HG03103 (cell line): ENCODE measurements around the gene ASH1L.
"Not testable (repeated sequence)": the region's sequence is repeated elsewhere in the genome, so short reads cannot be mapped to it uniquely, and the experiment has no call there.

ENCODE experiments used
- ATAC-seq: cut with Tn5 transposase; IDR thresholded peaks from one replicate; pipeline ENCODE4 v1.9.1; 2021; ENCODE audit warnings: low read depth; ENCODE audit not compliant: unreplicated experiment

The ASH1L gene

DNA sequence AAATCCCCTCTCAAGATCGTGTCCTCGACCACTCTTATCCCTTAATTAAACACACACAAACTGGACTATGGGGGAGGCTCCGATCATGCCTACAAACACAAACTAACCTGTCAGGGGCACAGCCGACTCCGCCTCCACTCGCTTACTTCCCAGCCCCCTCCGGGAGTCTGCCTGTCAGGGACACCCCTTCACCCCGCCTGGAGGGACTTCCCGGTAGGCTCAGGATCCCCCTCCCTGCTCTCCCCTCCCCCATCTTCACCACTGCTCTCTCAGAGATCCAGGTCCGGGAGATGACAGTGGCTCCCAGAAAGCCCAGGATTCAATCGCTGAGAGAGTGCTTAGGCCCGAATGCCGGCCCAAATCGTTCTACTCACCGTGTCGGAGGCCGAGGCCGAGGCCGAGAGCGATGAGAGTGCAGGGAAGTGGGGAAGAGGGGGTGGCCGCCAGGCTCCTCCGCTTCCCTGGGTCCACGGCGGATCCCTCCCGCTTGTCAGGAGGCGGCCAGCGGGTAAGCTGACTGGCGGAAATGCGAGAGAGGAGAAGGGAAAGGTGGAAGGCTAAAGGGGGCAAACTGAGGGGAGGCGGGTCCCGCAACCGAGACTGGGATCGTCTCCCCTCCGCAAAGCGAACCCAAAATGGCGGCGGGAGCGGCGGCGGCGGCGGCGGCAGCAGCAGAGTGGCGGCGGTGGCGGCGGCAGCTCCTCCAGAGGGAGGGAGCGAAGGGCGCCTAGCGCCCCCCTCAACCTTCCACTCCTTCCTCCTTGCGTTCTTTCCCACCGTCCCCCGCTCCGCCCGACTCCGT, 623 bp downstream of the ASH1L start:
- ATAC-seq, result peak; percentile 15

DNA sequence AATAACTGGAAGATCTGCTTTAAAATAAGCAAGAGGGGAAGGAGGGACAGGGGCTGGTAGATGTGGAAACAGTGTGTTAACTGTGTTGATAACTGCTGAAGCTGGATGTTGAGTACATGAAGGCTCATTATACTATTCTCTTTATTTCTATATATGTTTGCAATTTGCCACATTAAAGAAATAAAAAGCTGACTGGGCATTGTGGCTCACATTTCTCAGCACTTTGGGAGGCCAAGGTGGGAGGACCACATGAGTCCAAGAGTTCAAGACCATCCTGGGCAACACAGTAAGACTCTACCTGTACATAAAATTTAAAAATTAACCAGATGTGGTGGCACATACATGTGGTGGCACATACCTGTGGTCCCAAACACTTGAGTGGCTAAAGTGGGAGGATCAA, 6.7 kb downstream of the ASH1L start:
- ATAC-seq, result no peak

GRCh38 chr1:155553349-155553748, 9.3 kb downstream of the ASH1L start:
- no peak for ATAC-seq

DNA sequence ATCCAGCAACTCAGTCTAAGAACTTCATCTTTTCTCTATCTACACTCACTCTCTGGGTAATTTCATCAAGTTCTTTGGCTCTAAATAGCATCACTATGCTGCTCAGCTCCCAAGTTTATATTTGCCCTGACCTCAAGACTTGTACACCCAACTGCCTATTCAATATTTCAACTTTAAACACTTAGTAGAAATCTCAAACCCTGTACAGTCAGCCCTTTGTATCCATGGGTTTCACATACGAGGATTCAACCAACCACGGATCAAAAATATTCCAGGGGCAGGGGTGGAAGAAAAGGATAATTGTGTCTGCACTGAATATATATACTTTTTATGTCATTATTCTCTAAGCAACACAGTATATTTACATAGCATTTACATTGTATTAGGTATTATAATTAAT, 13.9 kb downstream of the ASH1L start:
- ATAC-seq, result no peak

DNA sequence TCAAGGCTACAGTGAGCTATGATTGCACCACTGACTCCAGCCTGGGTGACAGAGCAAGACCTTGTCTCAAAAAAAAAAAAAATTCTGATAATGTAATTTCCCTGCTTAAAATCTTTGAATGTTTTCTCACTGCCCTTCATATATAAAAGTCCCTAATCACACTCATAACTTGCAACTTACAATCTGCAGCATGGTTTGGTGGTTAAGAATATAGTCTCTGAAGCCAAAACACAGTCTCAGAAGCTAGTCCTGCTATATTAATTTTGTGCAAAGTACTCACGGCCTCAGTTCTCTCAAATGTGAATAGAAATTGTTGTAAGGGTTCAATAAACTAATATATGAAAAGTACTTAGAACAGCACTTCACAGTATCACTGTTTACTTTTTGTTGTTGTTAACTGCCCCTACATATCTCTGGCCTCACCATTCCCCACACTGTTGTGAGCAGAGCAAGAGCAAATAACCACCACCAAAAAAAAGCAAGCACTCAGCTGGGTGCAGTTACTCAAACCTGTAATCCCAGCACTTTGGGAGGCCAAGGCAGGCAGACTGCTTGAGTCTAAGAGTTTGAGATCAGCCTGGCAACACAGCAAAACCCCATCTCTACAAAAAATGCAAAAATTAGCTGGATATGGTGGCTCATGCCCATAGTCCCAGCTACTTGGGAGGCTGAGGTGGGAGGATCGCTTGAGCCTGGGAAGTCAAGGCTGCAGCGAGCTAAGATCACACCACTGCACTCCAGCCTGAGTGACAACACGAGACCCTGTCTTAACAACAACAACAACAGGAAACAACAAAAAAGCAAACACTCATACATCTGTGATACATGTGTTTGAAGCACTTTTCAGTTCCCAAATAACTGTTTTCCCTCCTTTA, 22.4 kb downstream of the ASH1L start:
- ATAC-seq, result no peak

DNA sequence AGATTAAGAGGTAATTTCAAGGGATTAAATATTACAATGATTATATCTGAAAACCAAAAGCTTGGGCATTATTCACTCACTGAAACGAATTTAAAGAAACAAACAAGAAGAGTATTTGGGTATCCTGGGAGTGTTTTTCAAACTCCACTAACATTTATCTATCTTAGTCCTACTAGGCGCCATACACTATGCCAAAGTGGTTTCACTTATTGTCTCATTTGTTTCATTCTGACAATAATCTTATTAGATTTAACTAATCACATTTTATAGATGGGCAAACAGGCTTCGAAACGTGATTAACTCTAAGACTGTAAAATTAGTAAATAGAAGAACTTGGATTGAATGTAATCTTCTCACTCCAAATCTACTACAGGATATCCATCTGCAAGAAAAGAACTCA, 25.4 kb downstream of the ASH1L start:
- ATAC-seq, result no peak

DNA sequence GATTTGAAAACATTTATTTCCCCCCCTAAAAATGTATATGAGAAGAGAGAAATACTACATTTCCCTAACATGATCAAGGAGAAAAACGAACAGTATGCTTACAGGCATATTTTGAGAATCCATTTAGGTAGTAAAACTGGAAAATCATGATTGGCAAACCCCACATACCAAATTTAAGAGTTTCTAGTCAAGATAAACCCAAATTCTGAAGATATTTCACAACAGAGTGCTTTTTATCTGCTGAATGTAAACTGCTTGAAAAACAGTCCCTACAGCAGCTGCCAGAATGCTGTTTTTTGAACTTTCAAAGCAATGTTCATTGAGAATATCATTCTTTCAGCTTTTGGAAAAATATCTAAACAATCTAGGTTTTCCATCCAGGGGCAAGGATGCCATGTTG, 31.0 kb downstream of the ASH1L start:
- ATAC-seq, result no peak

GRCh38 chr1:155529929-155530328, 32.7 kb downstream of the ASH1L start:
- no peak for ATAC-seq

GRCh38 chr1:155529109-155529508, 33.5 kb downstream of the ASH1L start:
- no peak for ATAC-seq

- no peak for ATAC-seq
Observed at GRCh38 chr1:155527677-155528076, 34.9 kb downstream of the ASH1L start.

DNA sequence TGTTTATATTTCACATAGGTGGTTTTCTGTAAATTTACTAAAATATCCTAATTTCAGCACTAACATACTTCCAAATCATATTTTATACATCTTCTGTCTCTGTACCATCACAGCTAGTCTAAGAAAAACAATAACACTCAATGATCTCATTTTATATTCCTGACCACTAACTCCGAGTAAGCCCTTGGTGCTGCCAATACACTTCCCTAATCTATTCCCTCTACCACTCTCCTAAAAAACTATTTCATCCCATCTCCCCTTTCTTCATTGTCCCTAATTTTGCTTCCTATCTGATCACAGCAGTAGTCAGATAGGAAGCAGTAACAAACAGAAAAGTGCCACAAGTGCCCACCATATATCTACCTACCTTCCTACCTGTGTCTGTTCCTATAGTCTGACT, 36.2 kb downstream of the ASH1L start:
- no peak for ATAC-seq

- no peak for ATAC-seq
Observed at GRCh38 chr1:155522069-155522468, 40.5 kb downstream of the ASH1L start.

- no peak for ATAC-seq
Observed at GRCh38 chr1:155518484-155518883, 44.1 kb downstream of the ASH1L start.

DNA sequence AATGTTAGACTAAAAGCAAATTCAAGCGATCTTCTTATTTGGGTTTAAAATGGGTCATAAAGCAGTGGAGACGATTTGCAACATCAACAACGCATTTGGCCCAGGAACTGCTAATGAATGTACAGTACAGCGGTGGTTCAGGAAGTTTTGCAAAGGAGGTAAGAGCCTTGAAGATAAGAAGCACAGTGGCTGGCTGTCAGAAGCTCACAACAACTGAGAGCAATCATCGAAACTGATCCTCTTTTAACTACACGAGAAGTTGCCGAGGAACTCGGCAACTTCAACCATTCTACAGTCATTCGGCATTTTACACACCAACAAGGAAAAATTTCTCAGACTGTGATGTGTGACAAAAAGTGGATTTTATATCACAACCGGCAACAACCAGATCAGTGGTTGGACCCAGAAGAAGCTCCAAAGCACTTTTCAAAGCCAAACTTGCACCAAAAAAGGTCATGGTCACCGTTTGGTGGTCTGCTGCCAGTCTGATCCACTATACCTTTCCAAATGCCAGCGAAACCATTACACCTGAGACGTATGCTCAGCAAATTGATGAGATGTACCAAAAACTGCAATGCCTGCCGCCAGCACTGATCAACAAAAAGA, 47.9 kb downstream of the ASH1L start:
- ATAC-seq, result no peak

GRCh38 chr1:155513300-155513916, 49.2 kb downstream of the ASH1L start:
- ATAC-seq, result no peak

- not testable (repeated sequence) for ATAC-seq
Observed at GRCh38 chr1:155511385-155511784, 51.2 kb downstream of the ASH1L start.

GRCh38 chr1:155509064-155509463, 53.5 kb downstream of the ASH1L start:
- ATAC-seq, result no peak

GRCh38 chr1:155507945-155508344, 54.7 kb downstream of the ASH1L start:
- no peak for ATAC-seq

DNA sequence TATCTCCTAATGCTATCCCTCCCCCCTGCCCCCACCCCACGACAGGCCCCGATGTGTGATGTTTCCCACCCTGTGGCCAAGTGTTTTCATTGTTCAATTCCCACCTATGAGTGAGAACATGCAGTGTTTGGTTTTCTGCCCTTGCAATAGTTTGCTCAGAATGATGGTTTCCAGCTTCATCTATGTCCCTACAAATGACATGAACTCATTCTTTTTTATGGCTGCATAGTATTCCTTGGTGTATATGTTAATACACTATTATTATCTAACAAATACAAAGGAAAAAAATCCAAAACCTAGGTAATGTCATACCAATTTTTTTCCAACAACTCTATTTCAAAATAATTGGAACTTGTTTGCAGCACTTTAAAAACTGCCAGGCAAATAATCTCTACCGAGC, 56.6 kb downstream of the ASH1L start:
- not testable (repeated sequence) for ATAC-seq

DNA sequence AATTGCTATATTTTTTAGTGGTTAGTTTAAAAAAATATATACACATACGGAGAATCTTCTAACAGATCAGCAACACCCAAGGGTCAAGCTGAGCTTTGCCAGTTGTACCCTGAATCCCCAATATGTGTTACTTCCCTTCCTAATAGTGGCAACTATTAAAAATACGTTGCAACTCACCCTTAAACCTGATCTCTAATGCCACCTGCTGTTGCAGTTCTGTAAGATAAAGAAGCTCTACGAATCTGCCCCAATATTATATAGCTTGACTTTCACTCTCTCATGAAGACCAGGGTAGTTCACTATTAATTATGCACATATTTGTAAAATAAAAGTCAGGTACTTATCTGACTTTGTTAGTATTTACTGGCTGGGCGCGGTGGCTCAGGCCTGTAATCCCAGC, 58.4 kb downstream of the ASH1L start:
- ATAC-seq, result no peak
